DND-41 (cell line): ENCODE measurements around the gene DCAKD.

ENCODE experiments used
- CTCF ChIP-seq: IDR thresholded peaks from 2 replicates; pipeline ENCODE4 v1.5.1; 2012; ENCODE audit warnings: borderline replicate concordance, low read length, moderate library complexity, mild to moderate bottlenecking; ENCODE audit not compliant: poor library complexity, severe bottlenecking; ENCODE audit errors: extremely low read depth
- EZH2 ChIP-seq: IDR thresholded peaks from 3 replicates; pipeline ENCODE4 v1.6.1; 2012; ENCODE audit warnings: borderline replicate concordance, low read depth, mild to moderate bottlenecking, moderate library complexity, low read length, inconsistent platforms; ENCODE audit not compliant: severe bottlenecking

DNA sequence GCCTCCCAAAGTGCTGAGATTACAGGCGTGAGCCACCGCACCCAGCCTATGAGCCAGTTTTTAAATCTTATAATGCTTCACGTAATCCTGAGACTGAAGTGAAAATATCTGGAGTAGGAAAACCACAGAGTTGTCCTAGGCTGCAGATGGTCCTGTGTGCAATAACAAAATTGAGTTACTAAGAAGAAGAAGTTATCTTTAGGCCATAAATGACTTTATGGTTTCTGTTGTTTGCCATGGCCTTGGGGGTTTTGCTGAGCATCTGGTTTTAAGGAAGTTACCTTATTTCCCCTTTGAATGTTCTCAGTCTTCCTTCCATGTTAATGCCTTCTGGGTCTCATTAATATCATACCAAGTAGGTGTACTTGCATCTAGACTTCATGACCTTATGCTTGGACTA lies 26.2 kb upstream of the DCAKD start:
- no peak for TF ChIP-seq EZH2
- no peak for TF ChIP-seq CTCF
